ENCODE data around the gene UNC45A.

- TF ChIP-seq CTCF (IDR thresholded peaks at IDR 0.05) (no peak), POLR2A (IDR thresholded peaks at IDR 0.05) (no peak)
Observed at GRCh38 chr15:90915216-90915807, 19.8 kb upstream of the UNC45A start.
